K562 (cell line): ENCODE results near the gene DENND2A. TPM values are rescaled to one million over a fixed set of nuclear protein-coding genes. Genes with fewer than 3 reads are reported as not detected.
A peak's percentile ranks its signal among the peaks of the same experiment; 100 is the strongest.

ENCODE experiments used
- ATAC-seq: fragments of 200-7000 bp; cut with Tn5 transposase; 3 replicates; pipeline ENCODE4 v1.9.1; 2020; ENCODE audit warnings: moderate library complexity
- BruUV-seq: library from RNA; stranded (reverse); fragments of 400-500 nt; replicated peaks from 2 replicates; lab custom pipeline; 2021; lab: Mats Ljungman, UMichigan
- CTCF ChIA-PET: fragments of 300-600 bp; formaldehyde crosslinking; extraction: SDS; loops from one replicate; lab custom pipeline; 2021; ENCODE audit warnings: low intra/inter-chr PET ratio; lab: Yijun Ruan, JAX
- POLR2A ChIA-PET: fragments of 300-600, 350-650 bp; sonication (Branson Sonifier 250); formaldehyde crosslinking; extraction: SDS; loops from one replicate; lab custom pipeline; 2021; ENCODE audit warnings: antibody characterized with exemption, inconsistent platforms; lab: Yijun Ruan, JAX
- DNase-seq, 4 experiments: peaks; one replicate each; pipeline versions ENCODE4 v3.0.0 to v3.0.0-alpha.2; 2011 to 2018; ENCODE audit warnings: low spot score in 3 of 4, mixed read lengths in 3 of 4; ENCODE audit errors: extremely low read depth in 1 of 4
- FAIRE-seq: peaks from 2 replicates; lab custom pipeline; 2011; peaks lifted over from hg19 to GRCh38; lab: Jason Lieb, UNC
- H2AFZ ChIP-seq: 2 replicates; pipeline ENCODE4 v1.6.0; 2011; ENCODE audit warnings: low read depth, low read length, control low read depth, inconsistent platforms
- H3K27ac ChIP-seq: fragments of 200-600 bp; 3 replicates; pipeline ENCODE4 v1.8.0; 2011; ENCODE audit warnings: low read depth, mild to moderate bottlenecking, control low read depth, inconsistent platforms, low read length, moderate library complexity, mixed read lengths; ENCODE audit errors: extremely low read depth
- H3K27me3 ChIP-seq, 2 experiments: fragments of 300-600 bp in 1 of 2; 2 replicates in 1 of 2; 3 replicates in 1 of 2; pipeline versions ENCODE4 v1.6.0 to v1.8.0; 2011; ENCODE audit warnings: inconsistent platforms in 2 of 2, low read length in 2 of 2, mild to moderate bottlenecking in 1 of 2, mixed read lengths in 1 of 2, moderate library complexity in 1 of 2; ENCODE audit not compliant: control insufficient read depth in 2 of 2, insufficient read depth in 2 of 2
- H3K36me3 ChIP-seq: fragments of 300-600 bp; 3 replicates; pipeline ENCODE4 v1.8.0; 2011; ENCODE audit warnings: mild to moderate bottlenecking, low read length, inconsistent platforms; ENCODE audit not compliant: control insufficient read depth, insufficient read depth
- H3K4me1 ChIP-seq, 2 experiments: fragments of 200-600 bp in 1 of 2; replicated peaks in 1 of 2; 2 replicates in 1 of 2; 3 replicates in 1 of 2; pipeline versions ENCODE4 v1.5.1 to v1.8.0; 2011; ENCODE audit warnings: inconsistent platforms in 2 of 2, low read length in 2 of 2, mild to moderate bottlenecking in 1 of 2, mixed read lengths in 1 of 2, moderate library complexity in 1 of 2; ENCODE audit not compliant: control insufficient read depth in 2 of 2, insufficient read depth in 2 of 2
- H3K4me2 ChIP-seq: 2 replicates; pipeline ENCODE4 v1.6.1; 2011; ENCODE audit warnings: low read length, control low read depth, inconsistent platforms, mixed read lengths; ENCODE audit not compliant: insufficient read depth
- H3K4me3 ChIP-seq: fragments of 200-600 bp; sonication (generic), shearing (Covaris generic); 2 replicates; pipeline ENCODE4 v1.5.1; 2016; ENCODE audit warnings: control low read depth, inconsistent platforms
- H3K79me2 ChIP-seq: fragments of 200-600 bp; 3 replicates; pipeline ENCODE4 v1.8.0; 2011; ENCODE audit warnings: low read length, inconsistent platforms; ENCODE audit not compliant: control insufficient read depth, insufficient read depth
- H3K9ac ChIP-seq, 2 experiments: 2 replicates each; pipeline versions ENCODE4 v1.6.0 to v1.6.1; 2011; ENCODE audit warnings: low read depth in 2 of 2, low read length in 2 of 2, control low read depth in 1 of 2, inconsistent platforms in 1 of 2, mild to moderate bottlenecking in 1 of 2, mixed read lengths in 1 of 2; ENCODE audit not compliant: insufficient read depth in 1 of 2
- H3K9me1 ChIP-seq: one replicate; pipeline ENCODE4 v1.6.0; 2011; ENCODE audit warnings: inconsistent platforms, mild to moderate bottlenecking, low read length, moderate library complexity; ENCODE audit not compliant: control insufficient read depth, insufficient read depth
- H3K9me3 ChIP-seq: replicated peaks from 2 replicates; pipeline ENCODE4 v1.5.1; 2011; ENCODE audit warnings: low read depth, low read length, inconsistent platforms; ENCODE audit not compliant: control insufficient read depth, insufficient read depth
- H4K20me1 ChIP-seq: replicated peaks from 2 replicates; pipeline ENCODE4 v1.6.1; 2011; ENCODE audit warnings: low read length, inconsistent platforms, mixed read lengths; ENCODE audit not compliant: control insufficient read depth, insufficient read depth
- CEBPG ChIP-seq, 3 experiments: fragments of 200-800 bp in 1 of 3; sonication (Bioruptor generic) in 1 of 3; sonication (generic) in 1 of 3; formaldehyde crosslinking in 1 of 3; IDR thresholded peaks in 2 of 3; conservative IDR thresholded peaks in 1 of 3; 2 replicates each; pipeline versions ENCODE4 v1.6.1 to v1.8.0; 2016 to 2022; ENCODE audit warnings: missing compliant biosample characterization in 2 of 3, missing genetic modification characterization in 2 of 3, mild to moderate bottlenecking in 1 of 3, missing genetic modification reagents in 1 of 3
- CTBP1 ChIP-seq: fragments of 450-650 bp; IDR thresholded peaks from 2 replicates; pipeline ENCODE4 v1.6.1; 2016; ENCODE audit warnings: borderline replicate concordance
- ETS2 ChIP-seq: IDR thresholded peaks from 2 replicates; pipeline ENCODE4 v1.6.1; 2016; ENCODE audit warnings: borderline replicate concordance, missing genetic modification characterization, mild to moderate bottlenecking, moderate library complexity, missing compliant biosample characterization; ENCODE audit not compliant: poor library complexity, severe bottlenecking
- FOSL1 ChIP-seq: fragments of 200-800 bp; sonication (Bioruptor generic); conservative IDR thresholded peaks from 2 replicates; pipeline ENCODE4 v1.6.1; 2016; ENCODE audit warnings: missing genetic modification characterization, missing compliant biosample characterization
- HNRNPLL ChIP-seq: fragments of 200-400 bp; formaldehyde crosslinking; IDR thresholded peaks from 2 replicates; pipeline ENCODE4 v1.6.1; 2017; ENCODE audit warnings: low read length, low read depth, mild to moderate bottlenecking; ENCODE audit not compliant: poor library complexity, severe bottlenecking
- MEIS2 ChIP-seq: fragments of 450-650 bp; IDR thresholded peaks from 2 replicates; pipeline ENCODE4 v1.6.1; 2014; ENCODE audit warnings: mild to moderate bottlenecking; ENCODE audit not compliant: partially characterized antibody
- NFIC ChIP-seq: fragments of 450-650 bp; IDR thresholded peaks from 2 replicates; pipeline ENCODE4 v1.6.1; 2017; ENCODE audit warnings: mild to moderate bottlenecking, inconsistent platforms
- RCOR1 ChIP-seq, 2 experiments: IDR thresholded peaks; 2 replicates each; pipeline ENCODE4 v1.6.1; 2012; ENCODE audit warnings: low read depth in 2 of 2, low read length in 2 of 2, borderline replicate concordance in 1 of 2, improper control_type of control experiment in 1 of 2
- TAF7 ChIP-seq: fragments of 450-650 bp; IDR thresholded peaks from 2 replicates; pipeline ENCODE4 v1.6.1; 2016; ENCODE audit warnings: missing genetic modification characterization, missing compliant biosample characterization
- ZNF707 ChIP-seq: fragments of 250-450 bp; sonication (Bioruptor Pico); conservative IDR thresholded peaks from 2 replicates; pipeline ENCODE4 v1.8.0; 2022; ENCODE audit warnings: inconsistent platforms, mild to moderate bottlenecking, moderate library complexity
- ZNF77 ChIP-seq: fragments of 250-450 bp; sonication (Bioruptor Pico); IDR thresholded peaks from 2 replicates; pipeline ENCODE4 v1.5.0; 2020
- WGBS: fragments of 100-300 bp; shearing (Covaris generic); methylation state at CpG from one replicate; pipeline ENCODE4 v1.1.6; 2016; ENCODE audit warnings: low coverage, mixed read lengths; ENCODE audit not compliant: insufficient coverage; ENCODE audit errors: missing lambda C conversion rate; 5-methylcytosine and 5-hydroxymethylcytosine counted together
- in situ Hi-C: fragments of 300-500 bp; cut with MboI; formaldehyde crosslinking; loops from 4 replicates; pipeline ENCODE4 v1.15.0; 2018; ENCODE audit warnings: inconsistent platforms, mixed read lengths
- intact Hi-C: fragments of 100-400 bp; cut with micrococcal nuclease; formaldehyde crosslinking; loops from 2 replicates; pipeline ENCODE4 v1.14.2; 2022
- polyA plus RNA-seq, 8 experiments: library from polyadenylated mRNA; depleted of rRNA in 4 of 8; stranded (reverse) in 5 of 8; unstranded in 3 of 8; fragments of >200 nt; fragmentation: Nextera tagmentation in 2 of 8; fragmentation: Illumina TruSeq in 1 of 8; extraction: Ambion mirVana in 2 of 8; extraction: Trizol in 1 of 8; gene quantifications; 2 replicates each; pipeline versions ENCODE4 v1.2.1 to v1.2.3, GENCODE V29; 2011 to 2014; ENCODE audit warnings: inconsistent platforms in 1 of 8, missing spikeins in 1 of 8
- total RNA-seq, 7 experiments: library from RNA; depleted of rRNA in 6 of 7; stranded (reverse); fragments of >200 nt in 6 of 7; fragmentation: Illumina TruSeq in 2 of 7; extraction: Trizol in 2 of 7; gene quantifications; 2 replicates each; pipeline versions ENCODE4 v1.2.1 to v1.2.3, GENCODE V29; 2011 to 2021; ENCODE audit warnings: low replicate concordance in 1 of 7
- TF ChIP-seq, protein P1 (sequence below), 2 experiments: fragments of 250-450 bp in 1 of 2; fragments of 450-650 bp in 1 of 2; sonication (Bioruptor Pico) in 1 of 2; IDR thresholded peaks; 2 replicates each; pipeline versions ENCODE4 v1.6.1 to v1.8.0; 2016 to 2021; ENCODE audit warnings: mild to moderate bottlenecking in 2 of 2, moderate library complexity in 2 of 2, missing compliant biosample characterization in 1 of 2, missing genetic modification characterization in 1 of 2
- TF ChIP-seq, protein P2 (sequence below): fragments of 450-650 bp; conservative IDR thresholded peaks from 2 replicates; pipeline ENCODE4 v1.6.1; 2016; ENCODE audit warnings: missing genetic modification characterization, low read depth, mild to moderate bottlenecking, missing compliant biosample characterization, moderate library complexity
- TF ChIP-seq, protein P3 (sequence below), 2 experiments: fragments of 450-650 bp in 1 of 2; sonication (generic) in 1 of 2; formaldehyde crosslinking in 1 of 2; IDR thresholded peaks in 1 of 2; conservative IDR thresholded peaks in 1 of 2; 2 replicates each; pipeline versions ENCODE4 v1.6.1 to v1.8.1; 2016 to 2023; ENCODE audit warnings: mild to moderate bottlenecking in 2 of 2, moderate library complexity in 2 of 2, inconsistent platforms in 1 of 2, missing genetic modification reagents in 1 of 2
- TF ChIP-seq, protein P4 (sequence below): fragments of 250-450 bp; sonication (Bioruptor Pico); IDR thresholded peaks from 2 replicates; pipeline ENCODE4 v1.8.0; 2022; ENCODE audit warnings: moderate library complexity, mild to moderate bottlenecking, inconsistent platforms

DENND2A gene
- total and polyA plus RNA-seq, 9 of the 15 experiments (the other 6 are each of a cell fraction or from before 2014, with no cell fraction given), result not detected

DNA sequence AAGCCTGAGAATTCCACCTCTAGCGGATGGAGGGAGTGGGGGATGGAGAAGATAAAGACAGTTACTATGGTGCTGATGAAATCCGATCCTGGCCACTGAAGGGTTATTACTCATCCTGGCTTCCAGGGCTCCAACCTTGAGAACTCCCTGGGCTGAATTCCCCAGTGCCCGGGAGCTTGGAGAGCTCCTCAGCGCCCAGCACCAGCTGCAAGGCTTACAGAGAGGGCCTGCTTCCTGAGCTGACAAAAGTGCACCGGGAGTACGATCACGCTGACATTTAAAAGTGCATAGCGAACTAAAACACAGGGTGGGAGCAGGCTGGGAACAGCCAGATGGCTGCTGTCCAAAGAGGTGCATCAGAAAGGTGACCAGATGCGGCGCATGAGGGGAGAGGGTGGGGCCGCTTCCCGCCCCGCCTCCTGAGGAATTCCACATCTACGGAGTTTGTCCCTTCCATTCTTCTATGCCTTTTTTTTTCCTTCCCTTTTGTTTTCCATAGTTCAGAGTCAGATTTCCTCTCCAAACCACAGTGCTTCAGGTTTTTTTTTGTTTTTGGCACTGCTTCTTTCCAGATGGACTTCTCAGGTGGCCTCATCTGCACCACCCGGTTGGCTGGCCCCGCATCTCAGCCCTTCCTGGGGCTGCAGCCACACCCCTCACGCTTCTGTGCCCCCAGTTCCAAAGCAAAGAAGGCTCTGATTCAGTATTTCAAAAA lies 98.9 kb downstream of the DENND2A start:
- WGBS, result 3% methylated on average over 17 of the region's 17 CpGs
- no TSS peak for BruUV-seq
- H3K36me3 ChIP-seq, result no peaks in the 10 kb centered on the region
- H3K9ac ChIP-seq, result peak overlapping the region in 1 of 2 experiments; percentile 53; a peak in 2 of 4 replicates
- H3K79me2 ChIP-seq, result no peaks in the 10 kb centered on the region
- H2AFZ ChIP-seq, result no peak overlapping the region
- ChIA-PET POLR2A (interaction anchor here (0.8 to 1.2 kb wide), 2 partner anchors 10 to 30 kb away, joined by 3 to 4 read pairs; no protein-coding TSS in a partner anchor), CTCF (no interaction called here)
- H3K27ac ChIP-seq, result no peak overlapping the region
- peaks cover 57 to 95% of the 10 kb centered on the region in 2 experiments for H3K27me3 ChIP-seq
- peak in 2 of 4 experiments; percentile 58 to 66 for DNase-seq
- H3K4me3 ChIP-seq, result no peak overlapping the region
- ATAC-seq, result peak; percentile 62
- in situ Hi-C loops (no loop called here), intact Hi-C loops (no loop called here)
- no peaks in the 10 kb centered on the region for H3K9me1 ChIP-seq
- 0 out of 2 replicates have a peak, but pooled peaks cover 6% of the 10 kb centered on the region for H4K20me1 ChIP-seq
- peak; percentile 48 for FAIRE-seq
- no peak overlapping the region for H3K4me2 ChIP-seq
- no peaks in the 10 kb centered on the region for H3K9me3 ChIP-seq
- peaks cover 0 to 4% of the 10 kb centered on the region in 2 experiments; a peak in 1 of 5 replicates for H3K4me1 ChIP-seq
- TF ChIP-seq FOSL1 (tag) (0 out of 2 replicates have a peak, but pooled peaks have one; percentile 20), CEBPG (CRISPR knock-in tag; IDR thresholded peaks at IDR 0.05) (no peak), CEBPG (tag; conservative IDR thresholded peaks at IDR 0.05 in 1 of 2, IDR thresholded peaks at IDR 0.05 in 1 of 2) (peak in 1 of 2 experiments; percentile 80; a peak in 2 of 4 replicates), ZNF707 (CRISPR knock-in tag) (no peak), RCOR1 (IDR thresholded peaks at IDR 0.05; ENCODE audit: borderline replicate concordance in 1 of 2, low read depth in 2 of 2, low read length in 2 of 2) (0 out of 4 replicates have a peak, but pooled peaks of 1 of the 2 experiments have one; percentile 10), TAF7 (tag) (no peak), NFIC (peak; percentile 62), MEIS2 (peak; percentile 53), ZNF77 (CRISPR knock-in tag) (no peak), ETS2 (tag) (no peak), HNRNPLL (no peak), CTBP1 (peak; percentile 59; the same call in 1 of the 2 replicates)
- TF ChIP-seq, protein P1, sequence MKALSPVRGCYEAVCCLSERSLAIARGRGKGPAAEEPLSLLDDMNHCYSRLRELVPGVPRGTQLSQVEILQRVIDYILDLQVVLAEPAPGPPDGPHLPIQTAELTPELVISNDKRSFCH (CRISPR knock-in tag; IDR thresholded peaks at IDR 0.05), result no peak
- TF ChIP-seq, protein P1 (tag; IDR thresholded peaks at IDR 0.05), result 0 out of 2 replicates have a peak, but pooled peaks have one; percentile 30
- TF ChIP-seq, protein P2, sequence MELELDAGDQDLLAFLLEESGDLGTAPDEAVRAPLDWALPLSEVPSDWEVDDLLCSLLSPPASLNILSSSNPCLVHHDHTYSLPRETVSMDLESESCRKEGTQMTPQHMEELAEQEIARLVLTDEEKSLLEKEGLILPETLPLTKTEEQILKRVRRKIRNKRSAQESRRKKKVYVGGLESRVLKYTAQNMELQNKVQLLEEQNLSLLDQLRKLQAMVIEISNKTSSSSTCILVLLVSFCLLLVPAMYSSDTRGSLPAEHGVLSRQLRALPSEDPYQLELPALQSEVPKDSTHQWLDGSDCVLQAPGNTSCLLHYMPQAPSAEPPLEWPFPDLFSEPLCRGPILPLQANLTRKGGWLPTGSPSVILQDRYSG, result no peak
- TF ChIP-seq, protein P3, sequence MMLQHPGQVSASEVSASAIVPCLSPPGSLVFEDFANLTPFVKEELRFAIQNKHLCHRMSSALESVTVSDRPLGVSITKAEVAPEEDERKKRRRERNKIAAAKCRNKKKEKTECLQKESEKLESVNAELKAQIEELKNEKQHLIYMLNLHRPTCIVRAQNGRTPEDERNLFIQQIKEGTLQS (IDR thresholded peaks at IDR 0.05), result peak; percentile 62
- TF ChIP-seq, protein P3 (CRISPR knock-in tag; conservative IDR thresholded peaks at IDR 0.05), result no peak
- TF ChIP-seq, protein P4, sequence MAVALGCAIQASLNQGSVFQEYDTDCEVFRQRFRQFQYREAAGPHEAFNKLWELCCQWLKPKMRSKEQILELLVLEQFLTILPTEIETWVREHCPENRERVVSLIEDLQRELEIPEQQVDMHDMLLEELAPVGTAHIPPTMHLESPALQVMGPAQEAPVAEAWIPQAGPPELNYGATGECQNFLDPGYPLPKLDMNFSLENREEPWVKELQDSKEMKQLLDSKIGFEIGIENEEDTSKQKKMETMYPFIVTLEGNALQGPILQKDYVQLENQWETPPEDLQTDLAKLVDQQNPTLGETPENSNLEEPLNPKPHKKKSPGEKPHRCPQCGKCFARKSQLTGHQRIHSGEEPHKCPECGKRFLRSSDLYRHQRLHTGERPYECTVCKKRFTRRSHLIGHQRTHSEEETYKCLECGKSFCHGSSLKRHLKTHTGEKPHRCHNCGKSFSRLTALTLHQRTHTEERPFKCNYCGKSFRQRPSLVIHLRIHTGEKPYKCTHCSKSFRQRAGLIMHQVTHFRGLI (CRISPR knock-in tag), result no peak
